ENCODE measurements around the gene ESRRG. TPM values are rescaled to one million over a fixed set of nuclear protein-coding genes. Genes with fewer than 3 reads are reported as not detected.

Gene ESRRG
- total and polyA plus RNA-seq, 2 experiments from 2014 or later: 1.2 to 1.7 TPM

- Histone ChIP-seq H3K27me3 (ENCODE audit: insufficient read depth) (no peaks in the 10 kb centered on the region), H3K4me1 (ENCODE audit: insufficient read depth) (peaks cover 6% of the 10 kb centered on the region; the same call in 1 of the 2 replicates), H2AFZ (no peak overlapping the region), H3F3A (replicated peaks; ENCODE audit: low read depth) (no peaks in the 10 kb centered on the region), H3K4me3 (no peak overlapping the region), H3K36me3 (ENCODE audit: insufficient read depth) (no peaks in the 10 kb centered on the region), H3K27ac (ENCODE audit: low read depth) (no peak overlapping the region), H3K4me2 (no peak overlapping the region), H3K9me2 (ENCODE audit: insufficient read depth) (no peaks in the 10 kb centered on the region; the same call in 1 of the 2 replicates), H4K20me1 (replicated peaks; ENCODE audit: insufficient read depth) (no peaks in the 10 kb centered on the region), H3K79me2 (replicated peaks; ENCODE audit: insufficient read depth) (no peaks in the 10 kb centered on the region)
- no peaks in the 10 kb centered on the region; the same call in 2 of the 3 replicates for H3K4me1 Mint-ChIP-seq
- no peaks in the 10 kb centered on the region for H3K9me3 Mint-ChIP-seq
- H3K36me3 Mint-ChIP-seq (ENCODE audit: low read depth): no peaks in the 10 kb centered on the region
- no peak overlapping the region for H3K27ac Mint-ChIP-seq
- no peak for TF ChIP-seq ZNF331 (CRISPR knock-in tag; IDR thresholded peaks at IDR 0.05; ENCODE audit: low read depth)
- no peak for TF ChIP-seq REST (IDR thresholded peaks at IDR 0.05; ENCODE audit: unreplicated experiment)
- TF ChIP-seq EZH2 (IDR thresholded peaks at IDR 0.05; ENCODE audit: low read depth, unreplicated experiment): no peak
- TF ChIP-seq ZNF114 (CRISPR knock-in tag; IDR thresholded peaks at IDR 0.05): no peak
- TF ChIP-seq ZNF462 (CRISPR knock-in tag; IDR thresholded peaks at IDR 0.05): no peak
- no peak for TF ChIP-seq POLR2AphosphoS5 (IDR thresholded peaks at IDR 0.05; ENCODE audit: low read depth)
- DNase-seq (ENCODE audit: low spot score): no peak
- H3K4me3 Mint-ChIP-seq: no peak overlapping the region
- no peak for ATAC-seq
- H3K27me3 Mint-ChIP-seq (ENCODE audit: insufficient read depth, low read depth, poor library complexity): no peaks in the 10 kb centered on the region
Observed at GRCh38 chr1:216660561-216660960, 62.7 kb downstream of the ESRRG start.

Data from GM23338 (cell line).